T-helper 1 cell treated with Interleukin-12 subunit alpha and Interleukin-12 subunit beta and Interleukin-4 antibody, amounts not matched to agents 30 ng/mL and 1 ng/mL, for 36 hours (primary cell): Measurements from ENCODE around the gene CRYGA. TPM values are rescaled to one million over a fixed set of nuclear protein-coding genes. Genes with fewer than 3 reads are reported as not detected.
"Not testable (repeated sequence)": the region's sequence is repeated elsewhere in the genome, so short reads cannot be mapped to it uniquely, and the experiment has no call there.

ENCODE experiments used
- intact Hi-C: fragments of 100-400 bp; cut with micrococcal nuclease; formaldehyde crosslinking; loops from one replicate; pipeline ENCODE4 v1.15.1; 2024
- total RNA-seq: library from RNA; stranded (reverse); gene quantifications from 2 replicates; pipeline ENCODE4 v1.2.3, GENCODE V29; 2022

CRYGA gene
- total RNA-seq, 1 donor from 2014 or later: not detected

GRCh38 chr2:208172125-208172524, 8.7 kb upstream of the CRYGA start:
- intact Hi-C loops: loop anchor here (10.0 kb wide), 1 partner anchor 1817 kb away; no protein-coding TSS in a partner anchor

GRCh38 chr2:208164951-208165755, 1.8 kb upstream of the CRYGA start:
- intact Hi-C loops: no loop called here

- intact Hi-C loops: no loop called here
Observed at GRCh38 chr2:208156439-208156838, 7.0 kb downstream of the CRYGA start.

- intact Hi-C loops: no loop called here
Observed at GRCh38 chr2:208153156-208153555, 10.2 kb downstream of the CRYGA start.

- intact Hi-C loops: no loop called here
Observed at GRCh38 chr2:208150956-208151355, 12.4 kb downstream of the CRYGA start.

GRCh38 chr2:208150094-208150493, 13.3 kb downstream of the CRYGA start:
- intact Hi-C loops: no loop called here

GRCh38 chr2:208148803-208149202, 14.6 kb downstream of the CRYGA start:
- intact Hi-C loops: no loop called here

GRCh38 chr2:208147759-208148158, 15.6 kb downstream of the CRYGA start:
- intact Hi-C loops: no loop called here

- intact Hi-C loops: no loop called here
Observed at GRCh38 chr2:208147008-208147407, 16.4 kb downstream of the CRYGA start.

- intact Hi-C loops: no loop called here
Observed at GRCh38 chr2:208146006-208146405, 17.4 kb downstream of the CRYGA start, which contains the start of gene CRYGB. Gene CRYGB (minus strand): TSS chr2:208146158. CDS start chr2:208146120, 38 bp downstream.

GRCh38 chr2:208142925-208143799, 20.2 kb downstream of the CRYGA start:
- intact Hi-C loops: no loop called here

- intact Hi-C loops: no loop called here
Observed at GRCh38 chr2:208142240-208142924, 21.0 kb downstream of the CRYGA start.

GRCh38 chr2:208139447-208139846, 23.9 kb downstream of the CRYGA start:
- intact Hi-C loops: no loop called here

- intact Hi-C loops: not testable (repeated sequence)
Observed at GRCh38 chr2:208138334-208138733, 25.1 kb downstream of the CRYGA start.

GRCh38 chr2:208136716-208137094, 26.7 kb downstream of the CRYGA start:
- intact Hi-C loops: no loop called here

GRCh38 chr2:208135794-208136715, 27.3 kb downstream of the CRYGA start:
- intact Hi-C loops: no loop called here

- intact Hi-C loops: no loop called here
Observed at GRCh38 chr2:208134928-208135586, 28.3 kb downstream of the CRYGA start.

GRCh38 chr2:208130712-208131110, 32.7 kb downstream of the CRYGA start:
- intact Hi-C loops: no loop called here

GRCh38 chr2:208129744-208130711, 33.4 kb downstream of the CRYGA start, which contains the start of gene CRYGC:
Gene CRYGC (minus strand): TSS chr2:208129828. CDS start chr2:208129792, 36 bp downstream.
- intact Hi-C loops: no loop called here
